K562 (cell line): ENCODE measurements around the gene BCL2A1. TPM values are rescaled to one million over a fixed set of nuclear protein-coding genes. Genes with fewer than 3 reads are reported as not detected.

ENCODE experiments used
- C11orf30 ChIP-seq: fragments of 450-650 bp; IDR thresholded peaks from 2 replicates; pipeline ENCODE4 v1.6.1; 2016; ENCODE audit warnings: low read depth, mild to moderate bottlenecking
- CBFB ChIP-seq: sonication (generic); formaldehyde crosslinking; IDR thresholded peaks from 2 replicates; pipeline ENCODE4 v1.4.0; 2020; ENCODE audit warnings: mild to moderate bottlenecking, missing genetic modification reagents
- CBX2 ChIP-seq: fragments of 200-600 bp; sonication (generic); IDR thresholded peaks from one replicate; pipeline ENCODE4 v1.6.1; 2012; ENCODE audit warnings: mild to moderate bottlenecking, low read length, inconsistent platforms; ENCODE audit not compliant: insufficient read depth, poor library complexity, severe bottlenecking
- CBX3 ChIP-seq, 2 experiments: IDR thresholded peaks; 1 replicate in 1 of 2; 2 replicates in 1 of 2; pipeline ENCODE4 v1.6.1; 2012; ENCODE audit warnings: inconsistent platforms in 2 of 2, low read length in 2 of 2, borderline replicate concordance in 1 of 2, control low read depth in 1 of 2
- DIDO1 ChIP-seq: fragments of 450-650 bp; IDR thresholded peaks from 2 replicates; pipeline ENCODE4 v1.6.1; 2016; ENCODE audit warnings: low read depth, missing biosample characterization, missing genetic modification characterization
- ZBTB40 ChIP-seq, 2 experiments: fragments of 450-650 bp in 1 of 2; sonication (generic) in 1 of 2; formaldehyde crosslinking in 1 of 2; IDR thresholded peaks; 2 replicates each; pipeline versions ENCODE4 v1.7.1 to v1.9.0; 2016 to 2022; ENCODE audit warnings: inconsistent platforms in 1 of 2, mild to moderate bottlenecking in 1 of 2, missing genetic modification reagents in 1 of 2
- ZEB2 ChIP-seq: fragments of 450-650 bp; IDR thresholded peaks from 2 replicates; pipeline ENCODE4 v1.6.1; 2016
- ZNF253 ChIP-seq: fragments of 250-450 bp; sonication (Bioruptor Pico); conservative IDR thresholded peaks from 2 replicates; pipeline ENCODE4 v1.6.1; 2021; ENCODE audit warnings: mild to moderate bottlenecking
- ZNF583 ChIP-seq: fragments of 250-450 bp; sonication (Bioruptor Pico); IDR thresholded peaks from 2 replicates; pipeline ENCODE4 v1.4.0; 2020
- ZNF707 ChIP-seq: fragments of 250-450 bp; sonication (Bioruptor Pico); conservative IDR thresholded peaks from 2 replicates; pipeline ENCODE4 v1.8.0; 2022; ENCODE audit warnings: inconsistent platforms, mild to moderate bottlenecking, moderate library complexity
- polyA plus RNA-seq, 8 experiments: library from polyadenylated mRNA; depleted of rRNA in 4 of 8; stranded (reverse) in 5 of 8; unstranded in 3 of 8; fragments of >200 nt; fragmentation: Nextera tagmentation in 2 of 8; fragmentation: Illumina TruSeq in 1 of 8; extraction: Ambion mirVana in 2 of 8; extraction: Trizol in 1 of 8; gene quantifications; 2 replicates each; pipeline versions ENCODE4 v1.2.1 to v1.2.3, GENCODE V29; 2011 to 2014; ENCODE audit warnings: inconsistent platforms in 1 of 8, missing spikeins in 1 of 8
- total RNA-seq, 7 experiments: library from RNA; depleted of rRNA in 6 of 7; stranded (reverse); fragments of >200 nt in 6 of 7; fragmentation: Illumina TruSeq in 2 of 7; extraction: Trizol in 2 of 7; gene quantifications; 2 replicates each; pipeline versions ENCODE4 v1.2.1 to v1.2.3, GENCODE V29; 2011 to 2021; ENCODE audit warnings: low replicate concordance in 1 of 7
- TF ChIP-seq, protein P1 (sequence below): sonication (generic); formaldehyde crosslinking; IDR thresholded peaks from 2 replicates; pipeline ENCODE4 v1.8.0; 2023; ENCODE audit warnings: missing genetic modification reagents, mild to moderate bottlenecking, borderline replicate concordance

BCL2A1 gene
- total and polyA plus RNA-seq, 9 of the 15 experiments (the other 6 are each of a cell fraction or from before 2014, with no cell fraction given) = 0.11 to 1.2 (median 0.25) TPM; not detected in 4

DNA sequence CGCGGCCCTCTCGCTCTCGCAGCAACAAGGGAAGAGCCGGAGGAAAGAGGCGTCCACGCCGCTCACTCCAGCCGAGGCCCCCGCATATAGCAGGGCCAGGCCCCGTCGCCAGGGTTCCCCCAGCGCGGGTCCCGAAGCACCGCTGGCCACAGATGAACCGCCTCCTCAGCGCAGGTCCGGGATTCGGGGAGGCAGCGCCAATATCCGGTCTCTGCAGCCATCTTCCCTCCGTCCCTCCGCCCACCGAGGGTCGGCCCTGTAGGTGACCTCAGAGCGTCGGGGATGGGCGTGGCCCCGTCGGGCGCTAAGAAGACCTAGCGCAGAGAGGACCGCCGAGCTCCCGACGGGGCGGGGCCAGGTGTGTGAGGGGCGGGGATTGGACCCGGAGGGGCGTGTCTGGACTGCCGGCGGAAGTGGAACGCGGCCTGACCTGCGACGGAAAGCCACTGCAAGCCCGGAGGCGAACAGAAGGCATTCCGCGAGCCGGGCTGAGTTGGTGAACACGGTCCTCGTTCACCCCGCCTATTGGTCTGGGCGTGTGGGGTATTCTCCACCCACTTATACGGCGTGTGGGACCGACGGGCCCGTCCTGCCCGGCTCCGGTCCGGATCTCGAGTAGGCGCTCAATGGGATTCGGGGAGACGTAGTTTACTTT is 47.4 kb downstream of the BCL2A1 start (continued):
- TF ChIP-seq ZNF707 (CRISPR knock-in tag) (no peak), ZBTB40 (IDR thresholded peaks at IDR 0.05) (peak; percentile 83), ZBTB40 (CRISPR knock-in tag; IDR thresholded peaks at IDR 0.05) (no peak), ZEB2 (0 out of 2 replicates have a peak, but pooled peaks have one; percentile 29), ZNF583 (CRISPR knock-in tag) (no peak), CBX3 (IDR thresholded peaks at IDR 0.05; ENCODE audit: borderline replicate concordance in 1 of 2, low read length in 2 of 2) (peak in 1 of 2 experiments; percentile 27; a peak in 1 of 3 replicates), CBFB (CRISPR knock-in tag) (no peak), C11orf30 (0 out of 2 replicates have a peak, but pooled peaks have one; percentile 29), DIDO1 (tag) (no peak), CBX2 (no peak), ZNF253 (CRISPR knock-in tag) (no peak)
- TF ChIP-seq, protein P1, sequence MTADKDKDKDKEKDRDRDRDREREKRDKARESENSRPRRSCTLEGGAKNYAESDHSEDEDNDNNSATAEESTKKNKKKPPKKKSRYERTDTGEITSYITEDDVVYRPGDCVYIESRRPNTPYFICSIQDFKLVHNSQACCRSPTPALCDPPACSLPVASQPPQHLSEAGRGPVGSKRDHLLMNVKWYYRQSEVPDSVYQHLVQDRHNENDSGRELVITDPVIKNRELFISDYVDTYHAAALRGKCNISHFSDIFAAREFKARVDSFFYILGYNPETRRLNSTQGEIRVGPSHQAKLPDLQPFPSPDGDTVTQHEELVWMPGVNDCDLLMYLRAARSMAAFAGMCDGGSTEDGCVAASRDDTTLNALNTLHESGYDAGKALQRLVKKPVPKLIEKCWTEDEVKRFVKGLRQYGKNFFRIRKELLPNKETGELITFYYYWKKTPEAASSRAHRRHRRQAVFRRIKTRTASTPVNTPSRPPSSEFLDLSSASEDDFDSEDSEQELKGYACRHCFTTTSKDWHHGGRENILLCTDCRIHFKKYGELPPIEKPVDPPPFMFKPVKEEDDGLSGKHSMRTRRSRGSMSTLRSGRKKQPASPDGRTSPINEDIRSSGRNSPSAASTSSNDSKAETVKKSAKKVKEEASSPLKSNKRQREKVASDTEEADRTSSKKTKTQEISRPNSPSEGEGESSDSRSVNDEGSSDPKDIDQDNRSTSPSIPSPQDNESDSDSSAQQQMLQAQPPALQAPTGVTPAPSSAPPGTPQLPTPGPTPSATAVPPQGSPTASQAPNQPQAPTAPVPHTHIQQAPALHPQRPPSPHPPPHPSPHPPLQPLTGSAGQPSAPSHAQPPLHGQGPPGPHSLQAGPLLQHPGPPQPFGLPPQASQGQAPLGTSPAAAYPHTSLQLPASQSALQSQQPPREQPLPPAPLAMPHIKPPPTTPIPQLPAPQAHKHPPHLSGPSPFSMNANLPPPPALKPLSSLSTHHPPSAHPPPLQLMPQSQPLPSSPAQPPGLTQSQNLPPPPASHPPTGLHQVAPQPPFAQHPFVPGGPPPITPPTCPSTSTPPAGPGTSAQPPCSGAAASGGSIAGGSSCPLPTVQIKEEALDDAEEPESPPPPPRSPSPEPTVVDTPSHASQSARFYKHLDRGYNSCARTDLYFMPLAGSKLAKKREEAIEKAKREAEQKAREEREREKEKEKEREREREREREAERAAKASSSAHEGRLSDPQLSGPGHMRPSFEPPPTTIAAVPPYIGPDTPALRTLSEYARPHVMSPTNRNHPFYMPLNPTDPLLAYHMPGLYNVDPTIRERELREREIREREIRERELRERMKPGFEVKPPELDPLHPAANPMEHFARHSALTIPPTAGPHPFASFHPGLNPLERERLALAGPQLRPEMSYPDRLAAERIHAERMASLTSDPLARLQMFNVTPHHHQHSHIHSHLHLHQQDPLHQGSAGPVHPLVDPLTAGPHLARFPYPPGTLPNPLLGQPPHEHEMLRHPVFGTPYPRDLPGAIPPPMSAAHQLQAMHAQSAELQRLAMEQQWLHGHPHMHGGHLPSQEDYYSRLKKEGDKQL (CRISPR knock-in tag) = no peak
